Endothelial cell (in vitro differentiated cells): ENCODE data around the gene TMSB10. TPM values are rescaled to one million over a fixed set of nuclear protein-coding genes. Genes with fewer than 3 reads are reported as not detected.
"Not testable (repeated sequence)": the region's sequence is repeated elsewhere in the genome, so short reads cannot be mapped to it uniquely, and the experiment has no call there.

Experiments used
- DNase-seq: peaks from one replicate; pipeline ENCODE4 v3.0.0; 2021; ENCODE audit warnings: low spot score
- H3K27ac Mint-ChIP-seq: one replicate; pipeline ENCODE4 v1.8.0; 2021; ENCODE audit warnings: mixed read lengths, inconsistent platforms; ENCODE audit not compliant: unreplicated experiment
- H3K27me3 Mint-ChIP-seq: one replicate; pipeline ENCODE4 v1.8.0; 2021; ENCODE audit warnings: mild to moderate bottlenecking, moderate library complexity, mixed read lengths, inconsistent platforms; ENCODE audit not compliant: unreplicated experiment
- H3K36me3 Mint-ChIP-seq: one replicate; pipeline ENCODE4 v1.8.0; 2021; ENCODE audit warnings: mild to moderate bottlenecking, low read depth, mixed read lengths, inconsistent platforms; ENCODE audit not compliant: unreplicated experiment
- H3K4me1 Mint-ChIP-seq: one replicate; pipeline ENCODE4 v1.8.0; 2021; ENCODE audit warnings: mild to moderate bottlenecking, mixed read lengths, inconsistent platforms; ENCODE audit not compliant: unreplicated experiment
- H3K4me3 Mint-ChIP-seq: one replicate; pipeline ENCODE4 v1.8.0; 2021; ENCODE audit warnings: mild to moderate bottlenecking, mixed read lengths, inconsistent platforms; ENCODE audit not compliant: unreplicated experiment
- H3K9me3 Mint-ChIP-seq: one replicate; pipeline ENCODE4 v1.8.0; 2021; ENCODE audit warnings: mixed read lengths, inconsistent platforms; ENCODE audit not compliant: unreplicated experiment
- CTCF ChIP-seq: fragments of 200-600 bp; sonication (generic); IDR thresholded peaks from one replicate; pipeline ENCODE4 v1.5.0; 2021; ENCODE audit warnings: antibody characterized with exemption; ENCODE audit not compliant: unreplicated experiment
- total RNA-seq: library from RNA; stranded (reverse); fragmentation: NEBNext Ultra II Directional; extraction: Animal tissue kit (Norgen Biotek cat#: 25700); gene quantifications from one replicate; pipeline ENCODE4 v1.2.1, GENCODE V29; 2021; ENCODE audit not compliant: unreplicated experiment

The TMSB10 gene
- total RNA-seq, 1 donor from 2014 or later, result 3,500 TPM

GRCh38 chr2:84870306-84870705 lies 35.1 kb upstream of the TMSB10 start:
- no peak overlapping the region for H3K4me3 Mint-ChIP-seq
- TF ChIP-seq CTCF, result no peak
- H3K9me3 Mint-ChIP-seq, result no peaks in the 10 kb centered on the region
- peaks cover 11% of the 10 kb centered on the region for H3K36me3 Mint-ChIP-seq
- DNase-seq, result no peak
- H3K27ac Mint-ChIP-seq, result no peak overlapping the region
- peaks cover 4% of the 10 kb centered on the region for H3K27me3 Mint-ChIP-seq
- no peaks in the 10 kb centered on the region for H3K4me1 Mint-ChIP-seq

DNA sequence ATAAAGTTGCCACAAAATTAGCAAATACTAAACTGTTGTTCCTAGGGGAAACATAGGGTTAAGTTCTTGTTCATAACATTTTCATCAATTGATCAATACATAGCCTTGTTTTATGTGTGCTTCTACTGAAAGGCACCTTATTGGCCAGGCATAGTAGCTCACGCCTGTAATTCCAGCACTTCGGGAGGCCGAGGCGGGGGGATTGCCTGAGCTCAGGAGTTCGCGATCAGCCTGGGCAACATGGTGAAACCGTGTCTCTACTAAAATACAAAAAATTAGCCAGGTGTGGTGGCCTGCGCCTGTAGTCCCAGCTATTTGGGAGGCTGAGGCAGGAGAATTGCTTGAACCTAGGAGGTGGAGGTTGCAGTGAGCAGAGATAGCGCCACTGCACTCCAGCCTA lies 32.8 kb upstream of the TMSB10 start:
- peaks cover 11% of the 10 kb centered on the region for H3K36me3 Mint-ChIP-seq
- DNase-seq, H3K27ac Mint-ChIP-seq, H3K4me1 Mint-ChIP-seq, H3K27me3 Mint-ChIP-seq, H3K4me3 Mint-ChIP-seq, H3K9me3 Mint-ChIP-seq: not testable (repeated sequence)

GRCh38 chr2:84873350-84873749 lies 32.1 kb upstream of the TMSB10 start:
- Mint-ChIP-seq H3K4me1 (no peaks in the 10 kb centered on the region), H3K36me3 (peaks cover 14% of the 10 kb centered on the region), H3K27me3 (peaks cover 10% of the 10 kb centered on the region), H3K27ac (no peak overlapping the region), H3K4me3 (no peak overlapping the region), H3K9me3 (no peaks in the 10 kb centered on the region)
- TF ChIP-seq CTCF, result no peak
- no peak for DNase-seq

DNA sequence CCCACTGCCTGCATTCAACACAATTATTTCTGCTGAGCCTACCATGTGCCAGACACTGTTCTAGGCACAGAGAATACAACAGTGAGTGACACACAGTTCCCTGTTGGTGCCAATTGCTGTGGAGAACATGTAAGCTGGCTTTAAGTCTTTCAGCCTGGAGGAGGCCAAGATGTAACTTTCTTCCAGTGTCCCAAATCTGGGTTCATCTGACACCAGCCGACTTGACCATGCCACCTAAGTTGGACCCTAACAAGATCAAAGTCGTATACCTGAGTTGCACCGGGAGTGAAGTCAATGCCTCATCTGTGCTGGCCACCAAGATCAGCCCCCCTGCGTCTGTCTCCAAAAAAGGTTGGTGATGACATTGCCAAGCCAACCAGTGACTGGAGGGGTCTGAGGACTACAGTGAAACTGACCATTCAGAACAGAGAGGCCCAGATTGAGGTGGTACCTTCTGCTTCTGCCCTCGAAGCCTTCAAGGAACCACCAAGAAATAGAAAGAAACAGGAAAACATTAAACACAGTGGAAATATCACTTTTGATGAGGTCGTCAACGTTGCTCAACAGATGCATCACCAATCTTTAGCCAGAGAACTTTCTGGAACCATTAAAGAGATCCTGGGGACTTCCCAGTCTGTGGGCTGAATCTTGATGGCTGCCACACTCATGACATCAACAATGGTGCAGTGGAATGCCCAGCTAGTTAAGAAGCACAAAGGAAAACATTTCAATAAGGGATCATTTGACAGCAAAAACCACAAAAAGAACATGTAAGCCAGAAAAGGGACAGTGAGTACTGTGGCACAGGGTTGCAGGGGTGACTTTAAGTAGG lies 30.9 kb upstream of the TMSB10 start:
- H3K4me3 Mint-ChIP-seq, result peak overlapping the region; percentile 9
- peaks cover 14% of the 10 kb centered on the region for H3K36me3 Mint-ChIP-seq
- H3K27ac Mint-ChIP-seq, result peak overlapping the region; percentile 42
- peaks cover 13% of the 10 kb centered on the region for H3K27me3 Mint-ChIP-seq
- TF ChIP-seq CTCF, result no peak
- no peaks in the 10 kb centered on the region for H3K4me1 Mint-ChIP-seq
- no peak for DNase-seq
- no peaks in the 10 kb centered on the region for H3K9me3 Mint-ChIP-seq

DNA sequence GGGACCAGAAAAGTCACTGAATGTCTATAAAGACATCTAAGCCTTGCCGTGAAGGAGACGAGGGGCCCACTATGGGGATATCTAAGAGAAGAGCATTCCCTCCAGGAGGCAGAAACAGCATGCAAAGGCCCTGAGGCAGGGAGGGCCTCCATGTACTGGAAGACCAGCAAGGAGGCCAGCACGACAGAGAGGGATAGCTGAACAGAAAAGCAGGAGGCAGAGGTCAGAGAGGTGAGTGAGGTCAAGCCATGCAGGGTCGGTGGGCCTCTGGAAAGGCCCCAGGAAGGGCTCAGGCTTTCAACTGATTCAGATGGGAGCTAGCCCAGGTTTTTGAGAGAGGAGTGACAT lies 30.3 kb upstream of the TMSB10 start:
- Mint-ChIP-seq H3K9me3 (no peaks in the 10 kb centered on the region), H3K36me3 (peaks cover 14% of the 10 kb centered on the region), H3K4me3 (peak overlapping the region; percentile 9), H3K27me3 (peaks cover 14% of the 10 kb centered on the region), H3K4me1 (no peaks in the 10 kb centered on the region), H3K27ac (no peak overlapping the region)
- TF ChIP-seq CTCF, result no peak
- no peak for DNase-seq

GRCh38 chr2:84875619-84876018 lies 29.8 kb upstream of the TMSB10 start:
- DNase-seq, H3K4me1 Mint-ChIP-seq, H3K9me3 Mint-ChIP-seq, H3K4me3 Mint-ChIP-seq, H3K27ac Mint-ChIP-seq: not testable (repeated sequence)
- H3K36me3 Mint-ChIP-seq, result peaks cover 14% of the 10 kb centered on the region
- peaks cover 16% of the 10 kb centered on the region for H3K27me3 Mint-ChIP-seq
